NCI-H2029 (cell line): ENCODE data around the gene MYH13.

Source experiments
- DNase-seq: peaks from one replicate; lab custom pipeline; 2025; lab: John Stamatoyannopoulos, UW

The MYH13 gene

GRCh38 chr17:10372906-10373305 is at the start of gene MYH13:
TSS of gene MYH13 (minus strand) at chr17:10373006. CDS start at chr17:10364530, 8,476 bp downstream.
- no peak for DNase-seq

DNA sequence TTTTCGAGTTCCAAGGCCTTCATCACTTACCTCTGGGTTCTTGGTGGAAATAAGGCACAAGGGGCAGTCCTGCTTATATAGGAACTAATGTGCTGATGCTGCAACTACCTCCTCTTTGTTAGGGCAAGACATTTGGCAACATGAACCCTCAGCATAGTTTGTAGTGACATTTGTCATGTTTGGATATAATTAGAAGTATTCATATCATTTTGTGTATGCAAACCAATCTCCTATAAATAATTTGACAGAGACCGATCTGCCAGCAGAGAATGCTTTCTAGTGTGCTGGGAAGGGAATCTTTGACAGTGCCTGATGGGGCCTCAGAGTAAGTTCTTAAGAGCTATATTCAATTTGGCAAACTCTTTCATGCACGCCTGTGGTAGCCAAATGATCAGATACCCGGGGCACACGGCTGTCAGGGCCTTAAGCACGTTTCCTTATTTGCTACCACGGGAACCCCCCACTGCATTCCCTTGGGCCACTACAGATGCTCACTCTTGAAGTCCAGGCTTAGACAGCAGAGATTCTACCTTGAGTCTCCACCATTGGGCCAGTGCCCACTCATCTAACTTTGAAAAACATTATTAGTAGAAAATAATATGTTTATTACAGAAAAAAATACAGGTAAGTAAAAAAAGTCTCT is 49.2 kb upstream of the MYH13 start, which contains the start of gene MYH8:
MYH8 (minus strand) TSS at position 51 of the 643 bp plus-strand sequence. CDS start 1,723 bp downstream, outside the sequence.
- no peak for DNase-seq

GRCh38 chr17:10421211-10421610 is 48.4 kb upstream of the MYH13 start:
- DNase-seq = no peak

DNA sequence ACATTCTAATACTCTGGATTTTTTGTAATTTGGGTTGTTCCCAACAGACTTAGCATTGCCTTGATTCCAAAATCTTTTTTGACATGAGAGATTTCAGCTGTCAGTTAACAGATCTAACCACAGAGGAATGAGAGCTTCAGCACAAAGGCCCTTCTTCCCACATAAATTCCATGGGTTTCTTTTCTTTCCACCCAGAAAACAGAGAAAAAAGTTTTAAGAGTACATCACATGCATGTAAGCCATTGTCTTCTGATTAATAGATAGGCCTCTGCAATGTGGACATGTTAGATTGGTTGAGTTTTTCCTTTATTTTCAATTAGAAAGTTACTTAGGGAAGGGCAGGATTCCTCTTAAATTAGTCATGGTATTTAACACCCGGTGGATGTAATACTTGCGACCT is 48.0 kb upstream of the MYH13 start:
- no peak for DNase-seq

- DNase-seq = no peak
Measured at GRCh38 chr17:10417431-10417830, 44.6 kb upstream of the MYH13 start.

GRCh38 chr17:10415161-10415560 is 42.4 kb upstream of the MYH13 start:
- DNase-seq = no peak

GRCh38 chr17:10403589-10403988 is 30.8 kb upstream of the MYH13 start:
- DNase-seq = no peak

DNA sequence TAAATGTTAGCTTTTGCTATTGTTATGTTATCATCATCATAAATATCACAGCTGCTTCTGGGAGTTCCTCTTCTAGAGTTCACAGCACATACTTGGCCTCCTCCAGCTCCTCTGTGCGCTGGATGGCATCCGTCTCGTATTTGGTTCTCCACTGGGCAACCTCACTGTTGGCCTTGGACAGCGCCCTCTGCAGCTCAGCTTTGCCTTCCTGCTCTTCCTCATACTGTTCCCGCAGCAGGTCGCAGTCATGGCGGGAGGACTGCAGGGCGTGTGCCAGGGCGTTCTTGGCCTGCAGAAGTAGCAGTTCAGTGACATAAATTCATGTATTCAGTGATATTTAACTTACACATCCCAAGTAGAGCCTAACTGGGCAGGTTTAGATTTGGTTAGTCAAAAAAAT is 25.5 kb upstream of the MYH13 start:
- no peak for DNase-seq

DNA sequence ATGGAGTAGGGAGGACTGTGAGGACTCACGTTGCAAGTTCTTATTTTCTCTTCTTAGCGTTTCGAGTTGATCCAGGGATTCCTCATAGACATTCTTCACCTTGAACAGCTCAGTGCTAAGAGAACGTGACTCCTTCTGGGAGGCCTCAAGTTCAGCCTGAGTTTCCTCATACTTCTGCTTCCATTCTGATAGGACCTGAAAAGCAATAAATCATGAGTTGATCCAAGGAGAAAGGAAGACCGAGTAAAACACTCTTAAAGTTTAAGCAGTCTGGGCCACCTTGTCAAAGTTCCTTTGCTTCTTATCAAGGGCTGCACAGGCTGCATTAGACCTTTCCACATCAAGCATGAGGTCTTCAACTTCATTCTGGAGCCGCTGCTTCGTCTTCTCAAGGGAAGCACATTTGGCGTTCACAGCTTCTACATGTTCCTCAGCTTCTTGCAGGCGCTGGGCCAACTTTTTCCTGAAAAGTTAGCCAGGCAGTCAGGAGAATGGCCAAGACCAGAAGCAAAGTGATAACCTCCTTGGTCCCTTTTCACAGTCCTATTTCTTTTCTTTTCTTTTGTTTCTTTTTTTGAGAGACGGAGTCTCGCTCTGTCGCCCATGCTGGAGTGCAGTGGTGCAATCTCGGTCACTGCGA is 23.8 kb upstream of the MYH13 start:
- DNase-seq = no peak

DNA sequence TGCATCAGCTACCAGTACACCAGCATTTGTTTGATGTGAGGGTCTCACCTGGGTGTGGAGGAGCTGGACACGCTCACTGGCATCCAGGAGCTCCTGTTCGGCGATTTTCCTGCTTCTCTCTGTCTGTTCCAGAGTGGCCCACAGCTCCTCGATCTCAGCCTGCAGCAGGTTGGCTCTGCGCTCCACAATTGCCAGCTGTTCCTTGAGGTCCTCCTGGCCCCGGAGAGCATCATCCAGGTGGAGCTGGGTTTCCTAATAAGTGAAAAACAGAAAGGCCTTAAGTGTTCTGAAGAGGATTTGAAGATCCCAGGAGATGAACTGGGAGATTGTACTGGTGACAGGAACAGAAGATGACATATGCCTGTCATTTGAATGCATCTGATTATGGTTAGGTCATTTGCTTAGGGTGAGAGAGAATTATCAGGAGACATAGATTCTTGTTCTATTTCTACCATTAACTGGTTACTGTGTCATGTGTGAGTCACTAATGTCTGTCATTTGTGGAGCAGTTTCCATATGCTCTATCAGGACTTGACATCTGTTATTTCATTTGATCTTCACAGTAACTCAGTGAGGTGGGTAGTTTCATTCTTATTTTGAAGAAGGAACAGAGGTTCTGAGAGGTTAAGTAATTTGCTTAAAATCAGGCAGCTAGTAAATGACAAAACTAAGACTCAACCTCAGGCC is 21.5 kb upstream of the MYH13 start:
- DNase-seq = no peak

DNA sequence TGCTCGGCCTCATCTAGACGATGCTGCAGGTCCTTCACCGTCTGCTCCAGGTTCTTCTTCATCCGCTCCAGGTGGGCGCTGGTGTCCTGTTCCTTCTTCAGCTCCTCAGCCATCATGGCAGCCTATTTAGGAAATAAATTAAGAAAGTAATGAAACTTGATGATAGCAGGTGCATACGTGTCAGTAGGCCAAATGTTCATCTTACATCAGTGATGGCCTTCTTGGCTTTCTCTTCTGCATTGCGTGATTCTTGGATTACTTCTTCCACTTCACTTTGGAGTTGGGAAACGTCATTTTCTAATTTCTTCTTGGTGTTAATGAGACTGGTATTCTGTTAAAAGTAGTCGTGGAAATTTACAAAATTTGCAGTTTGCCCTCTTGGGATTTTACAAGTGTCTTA is 20.1 kb upstream of the MYH13 start:
- no peak for DNase-seq

GRCh38 chr17:10385871-10386270 is 13.1 kb upstream of the MYH13 start:
- DNase-seq = no peak

- no peak for DNase-seq
Measured at GRCh38 chr17:10384175-10384574, 11.4 kb upstream of the MYH13 start.

DNA sequence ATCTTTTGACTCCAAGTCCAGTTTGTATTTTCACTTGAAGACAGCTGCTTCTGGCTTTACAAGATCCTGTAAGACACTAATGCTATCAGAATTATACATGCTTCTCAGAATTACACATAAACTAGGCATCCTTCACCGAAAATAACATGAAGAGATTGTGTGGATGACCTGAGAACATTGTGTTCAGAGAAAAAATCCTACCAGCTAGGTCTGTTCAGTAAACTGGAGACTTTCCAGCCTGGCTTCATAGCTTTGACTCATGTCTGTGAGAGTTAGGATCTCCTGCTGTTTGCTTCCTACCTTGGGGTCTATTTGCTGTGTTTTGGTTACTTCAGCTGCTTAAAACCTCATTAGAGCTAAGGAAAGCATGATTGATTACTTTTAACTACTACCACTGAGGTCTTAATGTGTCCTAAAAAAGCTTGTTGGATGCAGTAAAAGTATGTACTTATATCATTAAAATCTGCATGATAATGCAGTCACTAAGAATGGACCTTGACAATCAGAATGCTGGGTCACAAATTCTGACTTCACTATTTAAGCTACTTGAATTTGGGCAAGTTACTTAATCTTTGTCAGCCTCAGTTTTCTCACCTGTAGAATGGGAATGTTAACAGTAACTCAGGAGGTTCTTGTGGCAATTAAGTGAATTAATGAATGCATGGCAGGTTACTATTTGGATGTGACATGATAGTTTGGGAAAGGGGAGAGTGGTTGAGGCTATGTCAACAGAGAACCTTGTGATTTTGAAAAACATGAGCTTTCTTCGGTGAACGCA is 8.0 kb upstream of the MYH13 start:
- DNase-seq = no peak

DNA sequence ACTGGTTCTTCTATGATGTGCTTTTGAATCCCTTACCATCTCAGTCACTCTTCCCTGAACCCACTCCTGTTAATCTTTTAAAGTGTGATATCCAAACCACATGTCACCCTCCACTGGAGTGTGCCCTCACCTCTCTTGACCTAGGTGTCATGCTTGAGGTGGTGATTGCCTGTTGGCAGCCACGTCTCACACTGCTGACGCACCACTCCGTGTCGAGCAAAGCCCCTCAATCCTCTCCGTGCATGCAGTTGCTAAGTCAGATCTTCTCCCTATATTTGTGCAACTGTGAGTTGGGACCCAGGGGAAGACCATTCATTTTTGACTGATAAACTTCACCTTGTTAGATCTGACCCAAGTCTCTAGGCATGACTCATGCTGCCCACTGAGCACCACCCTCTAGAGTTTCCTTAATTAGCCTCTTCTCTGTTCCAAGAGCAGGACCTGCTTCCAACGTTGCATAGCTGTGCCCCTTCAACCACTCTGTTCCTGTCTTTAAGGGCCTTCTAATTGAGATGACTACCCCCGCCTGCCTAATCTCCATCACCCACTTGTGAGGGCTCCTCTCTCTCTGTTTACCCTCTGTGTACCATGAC is 2.7 kb downstream of the MYH13 start:
- no peak for DNase-seq

GRCh38 chr17:10369239-10369638 is 3.6 kb downstream of the MYH13 start:
- no peak for DNase-seq

- no peak for DNase-seq
Measured at GRCh38 chr17:10368561-10368960, 4.2 kb downstream of the MYH13 start.

DNA sequence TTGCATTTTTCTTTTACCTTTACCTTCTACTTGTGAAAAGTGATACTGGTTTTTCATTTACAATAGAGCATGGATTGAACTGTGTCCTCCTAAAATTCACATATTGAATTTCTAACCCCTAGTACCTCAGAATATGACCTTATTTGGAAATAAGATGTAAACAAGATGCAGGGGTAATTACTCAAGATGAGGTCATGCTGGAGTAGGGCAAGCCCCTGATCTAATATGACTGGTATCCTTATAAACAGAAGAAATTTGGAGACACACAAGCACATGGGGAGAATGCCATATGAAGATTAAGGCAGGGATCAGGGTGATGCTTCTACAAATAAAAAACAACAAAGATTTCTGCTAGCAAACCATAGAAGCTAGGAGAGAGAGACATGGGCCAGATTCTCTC is 12.2 kb downstream of the MYH13 start:
- no peak for DNase-seq

DNA sequence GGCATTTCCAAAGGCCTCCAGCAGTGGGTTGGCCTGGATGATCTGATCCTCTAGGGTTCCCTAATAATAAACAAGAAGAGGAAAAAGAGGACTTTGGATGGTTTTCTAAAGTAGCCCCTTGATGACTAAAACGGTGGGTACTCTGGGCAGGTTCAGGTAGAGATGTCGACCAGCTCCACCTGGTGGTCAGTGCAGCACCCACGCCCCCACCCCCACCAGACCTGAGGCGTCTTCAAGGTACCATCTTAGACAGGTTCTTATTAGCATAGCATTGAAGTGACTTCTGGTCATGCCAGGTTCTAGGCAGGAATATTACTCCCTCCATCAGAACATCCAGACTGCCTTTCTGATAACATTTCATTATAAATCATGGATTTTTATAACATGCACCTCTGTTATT is 15.0 kb downstream of the MYH13 start:
- no peak for DNase-seq

DNA sequence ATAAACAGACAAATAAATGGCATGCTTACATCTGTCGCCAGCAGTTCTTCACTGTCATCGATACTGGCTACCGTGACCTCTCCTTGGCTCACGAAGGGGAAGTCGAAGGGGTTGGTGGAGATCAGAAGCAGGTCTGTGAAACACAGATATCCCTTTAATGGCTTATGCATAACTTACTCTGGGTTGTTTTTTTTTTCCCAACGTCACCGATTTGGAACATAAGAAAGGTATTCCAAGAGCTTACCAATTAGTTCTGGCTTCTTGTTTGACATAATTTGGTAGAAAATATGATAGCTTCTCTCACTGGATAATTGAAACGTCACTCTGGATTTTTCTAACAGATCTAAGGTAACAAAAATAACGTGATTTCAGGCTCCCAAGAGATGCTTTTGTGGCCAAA is 18.2 kb downstream of the MYH13 start:
- no peak for DNase-seq

- DNase-seq = no peak
Measured at GRCh38 chr17:10352893-10353292, 19.9 kb downstream of the MYH13 start.

GRCh38 chr17:10349403-10349802 is 23.4 kb downstream of the MYH13 start:
- no peak for DNase-seq
